GM12874 (cell line): ENCODE measurements around the gene JPT1.

Experiments
- CTCF ChIP-seq: IDR thresholded peaks from 2 replicates; pipeline ENCODE4 v1.5.1; 2011; ENCODE audit warnings: low read depth, mild to moderate bottlenecking, control low read depth, low read length, moderate library complexity; ENCODE audit not compliant: insufficient read depth

Gene JPT1

GRCh38 chr17:75090871-75091854 is 63.1 kb downstream of the JPT1 start:
- TF ChIP-seq CTCF, result no peak

- TF ChIP-seq CTCF, result no peak
These were observed 65.6 kb downstream of the JPT1 start for GRCh38 chr17:75088465-75089417.

GRCh38 chr17:75087558-75088453 is 66.5 kb downstream of the JPT1 start, which contains the start of gene SLC16A5:
Gene SLC16A5 (plus strand): TSS chr17:75087954. CDS start chr17:75093637, 5,683 bp downstream.
- no peak for TF ChIP-seq CTCF

GRCh38 chr17:75087182-75087557 is 67.1 kb downstream of the JPT1 start:
- TF ChIP-seq CTCF, result no peak

- no peak for TF ChIP-seq CTCF
These were observed 67.7 kb downstream of the JPT1 start for GRCh38 chr17:75086496-75087181.
